Sigmoid colon (tissue), 7 donors: Measurements from ENCODE around the gene GRAP2. TPM values are rescaled to one million over a fixed set of nuclear protein-coding genes. Genes with fewer than 3 reads are reported as not detected.

Source experiments
- DNase-seq: peaks from one replicate; pipeline ENCODE4 v3.0.0-alpha.2; 2019
- H3K27ac ChIP-seq, 4 donors: fragments of 200-600 bp; sonication (generic); one replicate each; pipeline ENCODE4 v1.5.1; 2016 to 2019; ENCODE audit warnings: mild to moderate bottlenecking in 1 of 4
- H3K27me3 ChIP-seq, 3 donors: fragments of 200-600 bp; sonication (generic); one replicate each; pipeline ENCODE4 v1.5.1; 2019; ENCODE audit warnings: mild to moderate bottlenecking in 1 of 3
- H3K36me3 ChIP-seq, 4 donors: fragments of 200-600 bp; sonication (generic); one replicate each; pipeline ENCODE4 v1.5.1; 2016 to 2019
- H3K4me1 ChIP-seq, 4 donors: fragments of 200-600 bp; sonication (generic); one replicate each; pipeline ENCODE4 v1.5.1; 2017 to 2019
- H3K4me3 ChIP-seq, 4 donors: fragments of 200-600 bp; sonication (generic); one replicate each; pipeline ENCODE4 v1.5.1; 2017 to 2019; ENCODE audit warnings: mild to moderate bottlenecking in 2 of 4, moderate library complexity in 1 of 4
- H3K9me3 ChIP-seq, 4 donors: fragments of 200-600 bp in 3 of 4; sonication (generic) in 3 of 4; one replicate each; pipeline versions ENCODE4 v1.5.1 to v1.6.1; 2013 to 2019
- EP300 ChIP-seq, 4 donors: sonication (generic); formaldehyde crosslinking; IDR thresholded peaks; one replicate each; pipeline ENCODE4 v1.6.1; 2017; ENCODE audit warnings: antibody characterized with exemption in 4 of 4
- POLR2A ChIP-seq, 2 donors: fragments of 450-650 bp; IDR thresholded peaks; one replicate each; pipeline ENCODE4 v1.6.1; 2016; ENCODE audit warnings: antibody characterized with exemption in 2 of 2, mild to moderate bottlenecking in 2 of 2, moderate library complexity in 2 of 2
- POLR2AphosphoS5 ChIP-seq, 4 donors: sonication (generic); formaldehyde crosslinking; IDR thresholded peaks; one replicate each; pipeline ENCODE4 v1.6.1; 2017; ENCODE audit warnings: antibody characterized with exemption in 4 of 4
- WGBS, 2 donors: extraction: QIAGEN DNeasy Blood & Tissue Kit; methylation state at CpG; one replicate each; pipeline ENCODE4 v1.1.7; 2013; 5-methylcytosine and 5-hydroxymethylcytosine counted together
- intact Hi-C: fragments of 100-400 bp; cut with DNase I; formaldehyde crosslinking; loops from one replicate; pipeline ENCODE4 v1.15.1; 2023
- polyA plus RNA-seq, 3 donors: library from polyadenylated mRNA; stranded (reverse); fragments of 200-250 nt; gene quantifications; one replicate each; pipeline ENCODE4 v1.2.3, GENCODE V29; 2013
- total RNA-seq, 4 donors: library from RNA; depleted of rRNA; stranded (reverse); fragments of >200 nt; gene quantifications; one replicate each; pipeline ENCODE4 v1.1.0, GENCODE V29; 2016
- TF ChIP-seq, protein P1 (sequence below), 4 experiments: fragments of 450-650 bp in 3 of 4; fragments of 200-600 bp in 1 of 4; IDR thresholded peaks; one replicate each; pipeline ENCODE4 v1.5.1; 2016 to 2019; ENCODE audit warnings: antibody characterized with exemption in 4 of 4, mild to moderate bottlenecking in 3 of 4, moderate library complexity in 2 of 4
- donor health status: healthy with polysubstance abuse.
- donor health status: Bipolar disorder and iron deficiency.
- donor health status: healthy.

GRAP2 gene
- total and polyA plus RNA-seq, 7 donors, result 0.46 to 9.7 (median 1.4) TPM

DNA sequence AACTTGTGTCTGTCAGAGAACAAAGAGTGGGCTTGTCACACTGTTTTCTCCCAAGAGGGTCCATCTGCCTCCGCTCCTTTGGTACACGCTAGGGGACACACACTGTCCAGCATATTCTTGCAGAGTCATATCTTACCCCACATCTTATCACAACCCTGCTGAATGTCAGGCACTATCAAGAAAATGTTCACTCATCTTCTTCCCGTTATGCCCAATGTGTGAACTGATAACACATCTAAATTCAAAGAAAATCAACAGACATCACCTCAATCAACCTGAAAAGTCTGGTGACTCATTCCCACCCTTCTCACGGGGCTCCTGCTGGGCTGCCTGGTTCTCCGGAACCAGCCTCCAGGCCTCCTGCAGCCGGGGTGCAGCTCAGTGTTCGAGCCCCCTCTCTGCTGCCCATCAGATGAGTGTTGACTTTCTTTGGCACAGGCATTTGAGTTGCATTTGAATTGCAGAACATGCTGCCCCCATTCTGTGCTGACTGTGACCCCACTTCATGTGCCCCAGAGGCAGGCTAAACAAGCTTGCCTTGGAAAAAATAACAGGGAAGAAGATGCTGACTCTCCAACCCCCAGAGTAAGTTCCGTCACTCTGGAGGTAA, 19.4 kb downstream of the GRAP2 start:
- intact Hi-C loops, result no loop called here
- Histone ChIP-seq H3K27me3 (peaks cover 0 to 12% (median 7%) of the 10 kb centered on the region in 3 donors), H3K9me3 (no peaks in the 10 kb centered on the region), H3K27ac (no peak overlapping the region), H3K4me3 (no peak overlapping the region), H3K36me3 (no peaks in the 10 kb centered on the region), H3K4me1 (no peaks in the 10 kb centered on the region)
- TF ChIP-seq POLR2AphosphoS5 (IDR thresholded peaks at IDR 0.05) (no peak), POLR2A (IDR thresholded peaks at IDR 0.05) (no peak), EP300 (IDR thresholded peaks at IDR 0.05) (no peak)
- TF ChIP-seq, protein P1, sequence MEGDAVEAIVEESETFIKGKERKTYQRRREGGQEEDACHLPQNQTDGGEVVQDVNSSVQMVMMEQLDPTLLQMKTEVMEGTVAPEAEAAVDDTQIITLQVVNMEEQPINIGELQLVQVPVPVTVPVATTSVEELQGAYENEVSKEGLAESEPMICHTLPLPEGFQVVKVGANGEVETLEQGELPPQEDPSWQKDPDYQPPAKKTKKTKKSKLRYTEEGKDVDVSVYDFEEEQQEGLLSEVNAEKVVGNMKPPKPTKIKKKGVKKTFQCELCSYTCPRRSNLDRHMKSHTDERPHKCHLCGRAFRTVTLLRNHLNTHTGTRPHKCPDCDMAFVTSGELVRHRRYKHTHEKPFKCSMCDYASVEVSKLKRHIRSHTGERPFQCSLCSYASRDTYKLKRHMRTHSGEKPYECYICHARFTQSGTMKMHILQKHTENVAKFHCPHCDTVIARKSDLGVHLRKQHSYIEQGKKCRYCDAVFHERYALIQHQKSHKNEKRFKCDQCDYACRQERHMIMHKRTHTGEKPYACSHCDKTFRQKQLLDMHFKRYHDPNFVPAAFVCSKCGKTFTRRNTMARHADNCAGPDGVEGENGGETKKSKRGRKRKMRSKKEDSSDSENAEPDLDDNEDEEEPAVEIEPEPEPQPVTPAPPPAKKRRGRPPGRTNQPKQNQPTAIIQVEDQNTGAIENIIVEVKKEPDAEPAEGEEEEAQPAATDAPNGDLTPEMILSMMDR (IDR thresholded peaks at IDR 0.05), result no peak
- WGBS, 2 donors, result 80 to 87% methylated on average over 8 of the region's 8 CpGs
- DNase-seq, result no peak

DNA sequence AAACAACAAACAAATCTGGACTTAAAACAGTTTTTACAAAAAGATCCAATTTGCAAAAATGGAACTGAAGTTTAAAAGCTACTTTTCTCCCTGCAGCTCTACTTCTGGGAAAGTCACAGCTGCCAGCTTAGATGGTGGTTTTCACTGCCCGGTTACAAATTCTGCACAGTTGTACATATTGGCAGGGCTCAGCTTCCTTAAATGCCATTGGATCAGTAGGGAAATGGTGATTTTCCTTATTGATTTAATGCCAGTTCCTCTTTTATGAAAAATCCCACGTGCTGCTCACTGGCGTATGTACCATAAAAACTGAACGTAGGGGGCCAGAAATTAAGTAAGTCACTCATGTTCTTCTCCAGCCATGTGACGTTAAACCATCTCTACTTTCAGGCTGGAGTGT, 22.8 kb downstream of the GRAP2 start:
- TF ChIP-seq EP300 (IDR thresholded peaks at IDR 0.05) (no peak), POLR2A (IDR thresholded peaks at IDR 0.05) (no peak), POLR2AphosphoS5 (IDR thresholded peaks at IDR 0.05) (no peak)
- TF ChIP-seq, protein P1 (IDR thresholded peaks at IDR 0.05), result no peak
- no peaks in the 10 kb centered on the region for H3K36me3 ChIP-seq
- peaks cover 0 to 30% (median 14%) of the 10 kb centered on the region in 3 donors for H3K27me3 ChIP-seq
- 30 to 41% methylated on average over 5 of the region's 5 CpGs for WGBS, 2 donors
- H3K4me3 ChIP-seq, result no peak overlapping the region
- intact Hi-C loops, result no loop called here
- no peaks in the 10 kb centered on the region for H3K9me3 ChIP-seq
- no peak overlapping the region for H3K27ac ChIP-seq
- no peaks in the 10 kb centered on the region for H3K4me1 ChIP-seq
- no peak for DNase-seq

DNA sequence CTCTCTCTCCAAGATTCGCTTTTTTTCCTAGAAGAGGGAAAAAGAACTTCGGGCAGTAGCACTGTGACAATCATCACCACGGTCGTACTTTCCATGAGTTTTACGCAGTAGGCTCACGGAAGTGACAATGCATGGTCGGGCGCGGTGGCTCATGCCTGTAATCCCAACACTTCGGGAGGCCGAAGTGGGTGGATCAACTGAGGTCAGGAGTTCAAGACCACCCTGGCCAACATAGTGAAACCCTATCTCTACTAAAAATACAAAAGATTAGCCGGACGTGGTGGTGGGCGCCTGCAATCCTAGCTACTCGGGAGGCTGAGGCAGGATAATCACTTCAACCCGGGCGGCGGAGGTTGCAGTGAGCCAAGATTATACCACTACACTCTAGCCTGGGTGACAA, 23.4 kb downstream of the GRAP2 start:
- WGBS, 2 donors, result 84 to 85% methylated on average over 18 of the region's 18 CpGs
- TF ChIP-seq EP300 (IDR thresholded peaks at IDR 0.05), result no peak
- TF ChIP-seq POLR2AphosphoS5 (IDR thresholded peaks at IDR 0.05), result no peak
- no peak for TF ChIP-seq POLR2A (IDR thresholded peaks at IDR 0.05)
- TF ChIP-seq, protein P1 (IDR thresholded peaks at IDR 0.05), result no peak
- no peaks in the 10 kb centered on the region for H3K4me1 ChIP-seq
- intact Hi-C loops, result no loop called here
- H3K27me3 ChIP-seq, result peaks cover 0 to 33% (median 14%) of the 10 kb centered on the region in 3 donors
- H3K9me3 ChIP-seq, result no peaks in the 10 kb centered on the region
- DNase-seq, result no peak
- no peaks in the 10 kb centered on the region for H3K36me3 ChIP-seq
- H3K4me3 ChIP-seq, result no peak overlapping the region
- H3K27ac ChIP-seq, result no peak overlapping the region

DNA sequence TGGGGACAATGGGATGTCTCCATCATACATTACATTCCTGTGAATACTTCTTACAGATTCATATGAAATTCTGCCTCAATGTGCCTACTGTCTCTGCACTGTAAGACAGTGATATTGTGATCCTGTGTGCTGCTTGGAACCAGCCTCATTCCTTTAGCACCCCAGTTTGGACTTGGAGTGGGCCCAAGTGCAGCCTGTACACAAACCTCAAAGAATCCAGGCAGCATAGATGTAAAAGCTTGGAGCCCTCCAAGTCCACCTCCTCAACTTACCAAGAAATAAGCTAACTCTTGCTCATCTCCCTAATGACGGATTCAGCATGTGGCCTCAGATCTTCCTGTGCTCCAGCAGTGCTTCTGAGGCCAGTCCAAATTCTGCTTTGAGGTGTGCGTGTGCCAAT, 24.4 kb downstream of the GRAP2 start:
- no peaks in the 10 kb centered on the region for H3K36me3 ChIP-seq
- no peaks in the 10 kb centered on the region for H3K9me3 ChIP-seq
- no peak overlapping the region for H3K4me3 ChIP-seq
- H3K27me3 ChIP-seq, result peaks cover 0 to 39% (median 12%) of the 10 kb centered on the region in 3 donors
- intact Hi-C loops, result no loop called here
- 80 to 85% methylated on average over 2 of the region's 2 CpGs for WGBS, 2 donors
- DNase-seq, result no peak
- H3K27ac ChIP-seq, result no peak overlapping the region
- no peak for TF ChIP-seq EP300 (IDR thresholded peaks at IDR 0.05)
- no peak for TF ChIP-seq POLR2A (IDR thresholded peaks at IDR 0.05)
- TF ChIP-seq, protein P1 (IDR thresholded peaks at IDR 0.05), result no peak
- no peak for TF ChIP-seq POLR2AphosphoS5 (IDR thresholded peaks at IDR 0.05)
- H3K4me1 ChIP-seq, result no peaks in the 10 kb centered on the region
